Mesenchymal stem cell (in vitro differentiated cells and primary cell): ENCODE measurements around the gene PELI1.

Source experiments
- DNase-seq: peaks from one replicate; pipeline ENCODE4 v3.0.0-alpha.2; 2013
- H2AFZ ChIP-seq: one replicate; pipeline ENCODE4 v1.6.1; 2013; ENCODE audit warnings: low read depth, mild to moderate bottlenecking, control low read depth, inconsistent platforms, low read length, moderate library complexity
- H2AK5ac ChIP-seq: 2 replicates; pipeline ENCODE4 v1.6.1; 2013; ENCODE audit warnings: low read length, moderate library complexity, mild to moderate bottlenecking, inconsistent platforms; ENCODE audit not compliant: severe bottlenecking
- H2BK120ac ChIP-seq: one replicate; pipeline ENCODE4 v1.6.1; 2013; ENCODE audit warnings: low read depth, mild to moderate bottlenecking, inconsistent platforms, low read length, moderate library complexity
- H2BK12ac ChIP-seq, 2 experiments: one replicate each; pipeline ENCODE4 v1.6.1; 2013; ENCODE audit warnings: inconsistent platforms in 2 of 2, low read length in 2 of 2, mild to moderate bottlenecking in 2 of 2, moderate library complexity in 2 of 2, control low read depth in 1 of 2
- H2BK15ac ChIP-seq: one replicate; pipeline ENCODE4 v1.6.1; 2013; ENCODE audit warnings: mild to moderate bottlenecking, low read depth, inconsistent platforms; ENCODE audit not compliant: poor library complexity, severe bottlenecking
- H2BK5ac ChIP-seq: 2 replicates; pipeline ENCODE4 v1.6.1; 2013; ENCODE audit warnings: low read depth, mild to moderate bottlenecking, low read length, control low read depth, inconsistent platforms; ENCODE audit not compliant: poor library complexity, severe bottlenecking
- H3K14ac ChIP-seq, 2 experiments: one replicate each; pipeline ENCODE4 v1.6.1; 2013; ENCODE audit warnings: inconsistent platforms in 2 of 2, low read length in 2 of 2, control low read depth in 1 of 2, mild to moderate bottlenecking in 1 of 2, moderate library complexity in 1 of 2
- H3K18ac ChIP-seq, 2 experiments: one replicate each; pipeline ENCODE4 v1.6.1; 2013; ENCODE audit warnings: inconsistent platforms in 2 of 2, low read length in 2 of 2, control low read depth in 1 of 2, low read depth in 1 of 2, mild to moderate bottlenecking in 1 of 2
- H3K23ac ChIP-seq, 2 experiments: one replicate each; pipeline ENCODE4 v1.6.1; 2013; ENCODE audit warnings: inconsistent platforms in 2 of 2, low read length in 2 of 2, mild to moderate bottlenecking in 2 of 2, moderate library complexity in 2 of 2, control low read depth in 1 of 2
- H3K27ac ChIP-seq: 2 replicates; pipeline ENCODE4 v1.5.1; 2013; ENCODE audit warnings: mild to moderate bottlenecking, moderate library complexity, low read length, control low read depth, inconsistent platforms; ENCODE audit not compliant: poor library complexity, severe bottlenecking
- H3K27me3 ChIP-seq, 2 experiments: 2 replicates each; pipeline versions ENCODE4 v1.6.1 to v1.7.0; 2013; ENCODE audit warnings: low read length in 2 of 2, mild to moderate bottlenecking in 2 of 2, moderate library complexity in 2 of 2, control low read depth in 1 of 2, inconsistent platforms in 1 of 2; ENCODE audit not compliant: control insufficient read depth in 1 of 2, insufficient read depth in 1 of 2
- H3K36me3 ChIP-seq, 2 experiments: 2 replicates each; pipeline versions ENCODE4 v1.6.1 to v1.7.0; 2013; ENCODE audit warnings: low read length in 2 of 2, control low read depth in 1 of 2, inconsistent platforms in 1 of 2, low read depth in 1 of 2, mild to moderate bottlenecking in 1 of 2; ENCODE audit not compliant: insufficient read depth in 2 of 2, control insufficient read depth in 1 of 2
- H3K4ac ChIP-seq, 2 experiments: one replicate each; pipeline ENCODE4 v1.6.1; 2013; ENCODE audit warnings: inconsistent platforms in 2 of 2, low read length in 2 of 2, mild to moderate bottlenecking in 2 of 2, moderate library complexity in 2 of 2, control low read depth in 1 of 2, low read depth in 1 of 2
- H3K4me1 ChIP-seq: 2 replicates; pipeline ENCODE4 v1.6.1; 2013; ENCODE audit warnings: low read depth, low read length, control low read depth; ENCODE audit not compliant: control insufficient read depth, insufficient read depth
- H3K4me2 ChIP-seq: 2 replicates; pipeline ENCODE4 v1.6.1; 2013; ENCODE audit warnings: low read length, mild to moderate bottlenecking, inconsistent platforms; ENCODE audit not compliant: poor library complexity, severe bottlenecking
- H3K4me3 ChIP-seq, 2 experiments: 2 replicates each; pipeline versions ENCODE4 v1.5.1 to v1.7.0; 2013; ENCODE audit warnings: low read length in 2 of 2, mild to moderate bottlenecking in 2 of 2, control low read depth in 1 of 2, low read depth in 1 of 2; ENCODE audit not compliant: insufficient read depth in 1 of 2
- H3K79me1 ChIP-seq: replicated peaks from 2 replicates; pipeline ENCODE4 v1.6.1; 2013; ENCODE audit warnings: mild to moderate bottlenecking, control low read depth, low read length, inconsistent platforms; ENCODE audit not compliant: poor library complexity, severe bottlenecking
- H3K9ac ChIP-seq: 2 replicates; pipeline ENCODE4 v1.7.0; 2013; ENCODE audit warnings: mild to moderate bottlenecking, low read length, moderate library complexity
- H3K9me3 ChIP-seq: 2 replicates; pipeline ENCODE4 v1.7.0; 2013; ENCODE audit warnings: mild to moderate bottlenecking, low read length; ENCODE audit not compliant: control insufficient read depth
- H4K8ac ChIP-seq: one replicate; pipeline ENCODE4 v1.6.1; 2013; ENCODE audit warnings: inconsistent platforms, mild to moderate bottlenecking, low read length, moderate library complexity
- H4K91ac ChIP-seq: one replicate; pipeline ENCODE4 v1.6.1; 2013; ENCODE audit warnings: mild to moderate bottlenecking, low read length, inconsistent platforms
- WGBS: methylation state at CpG from one replicate; pipeline ENCODE4 v1.1.7; 2013; ENCODE audit warnings: mixed read lengths; 5-methylcytosine and 5-hydroxymethylcytosine counted together

PELI1 gene

DNA sequence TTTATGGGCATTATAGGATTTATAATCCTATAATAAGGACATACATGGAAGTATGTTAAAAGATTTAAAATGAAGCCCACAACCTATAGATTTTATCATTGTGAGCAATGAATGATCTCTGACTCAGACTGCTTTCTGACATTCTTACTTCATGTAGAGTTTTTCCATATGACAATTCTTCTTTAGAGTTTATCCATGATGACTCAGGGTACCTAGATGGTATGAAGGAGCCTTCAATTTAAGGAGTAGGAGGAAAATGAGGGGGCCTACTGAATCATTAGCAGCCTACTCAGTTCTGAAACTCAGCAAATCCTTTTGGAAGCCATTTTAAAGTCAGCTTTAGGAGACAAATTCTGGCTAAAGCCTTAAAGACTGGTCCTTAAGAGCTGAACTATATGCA, 10.4 kb downstream of the PELI1 start:
- no peak overlapping the region for H3K18ac ChIP-seq
- H4K91ac ChIP-seq: no peak overlapping the region
- no peak overlapping the region for H2BK15ac ChIP-seq
- peak; percentile 58 for DNase-seq
- peaks cover 0 to 8% of the 10 kb centered on the region in 2 experiments for H3K36me3 ChIP-seq
- H2AFZ ChIP-seq: no peak overlapping the region
- H4K8ac ChIP-seq: no peak overlapping the region
- no peak overlapping the region for H2BK12ac ChIP-seq
- H3K4me3 ChIP-seq: no peak overlapping the region
- H3K9ac ChIP-seq: no peak overlapping the region
- H3K4me2 ChIP-seq: no peak overlapping the region
- peaks cover 5% of the 10 kb centered on the region for H3K79me1 ChIP-seq
- no peak overlapping the region for H3K14ac ChIP-seq
- no peak overlapping the region for H2BK5ac ChIP-seq
- no peak overlapping the region for H3K4ac ChIP-seq
- H3K4me1 ChIP-seq: peaks cover 4% of the 10 kb centered on the region
- no peak overlapping the region for H3K23ac ChIP-seq
- no peak overlapping the region for H2BK120ac ChIP-seq
- no peaks in the 10 kb centered on the region for H3K27me3 ChIP-seq
- no peak overlapping the region for H2AK5ac ChIP-seq
- no peaks in the 10 kb centered on the region for H3K9me3 ChIP-seq
- no peak overlapping the region for H3K27ac ChIP-seq

DNA sequence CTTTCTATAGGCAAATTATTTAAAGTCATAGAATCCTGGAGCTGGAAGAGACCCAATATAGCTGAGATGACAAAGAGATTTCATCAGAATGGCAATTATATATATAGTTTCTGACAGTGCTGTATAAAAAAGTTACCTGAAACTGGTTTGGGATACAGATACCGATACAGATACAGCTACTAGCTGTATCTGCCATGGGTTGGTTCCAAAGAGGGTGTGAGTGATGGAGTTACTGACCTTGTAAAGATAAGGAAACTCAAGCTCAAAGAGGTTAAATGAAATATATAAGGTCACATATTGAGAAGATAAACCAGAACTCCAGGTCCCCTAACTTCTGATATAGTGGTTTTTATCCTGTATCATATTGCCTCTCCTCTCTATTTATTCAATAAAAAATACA, 10.9 kb downstream of the PELI1 start:
- H2BK120ac ChIP-seq: no peak overlapping the region
- H3K27me3 ChIP-seq: no peaks in the 10 kb centered on the region
- no peaks in the 10 kb centered on the region for H3K9me3 ChIP-seq
- DNase-seq: no peak
- H2BK15ac ChIP-seq: no peak overlapping the region
- peaks cover 5% of the 10 kb centered on the region for H3K79me1 ChIP-seq
- H3K4me1 ChIP-seq: peaks cover 4% of the 10 kb centered on the region
- H3K4ac ChIP-seq: no peak overlapping the region
- no peak overlapping the region for H4K8ac ChIP-seq
- H2AK5ac ChIP-seq: no peak overlapping the region
- H3K9ac ChIP-seq: no peak overlapping the region
- no peak overlapping the region for H2BK12ac ChIP-seq
- 92% methylated on average over 1 of the region's 1 CpG for WGBS
- no peak overlapping the region for H3K18ac ChIP-seq
- H2AFZ ChIP-seq: no peak overlapping the region
- no peak overlapping the region for H3K14ac ChIP-seq
- H3K23ac ChIP-seq: no peak overlapping the region
- H2BK5ac ChIP-seq: no peak overlapping the region
- peaks cover 0 to 7% of the 10 kb centered on the region in 2 experiments for H3K36me3 ChIP-seq
- no peak overlapping the region for H3K4me3 ChIP-seq
- H4K91ac ChIP-seq: no peak overlapping the region
- H3K4me2 ChIP-seq: no peak overlapping the region
- H3K27ac ChIP-seq: no peak overlapping the region

DNA sequence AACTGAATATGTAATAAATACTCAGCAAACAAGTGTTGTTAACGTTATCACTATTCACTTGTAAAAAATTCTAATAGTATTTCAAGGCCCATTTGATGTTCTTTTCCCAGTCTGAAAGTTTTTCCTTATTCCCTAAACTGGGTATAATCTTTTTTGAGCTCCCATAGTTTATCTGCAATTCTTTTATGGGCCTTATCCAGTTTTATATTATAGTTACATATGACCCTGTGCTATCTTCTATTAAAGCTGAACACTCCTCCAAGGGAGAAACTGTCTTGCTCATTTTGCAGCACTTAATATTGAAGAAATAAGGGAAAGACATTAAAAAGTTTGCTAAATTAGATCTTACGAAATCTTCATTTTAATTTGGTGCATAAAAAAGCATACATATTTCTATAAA, 13.9 kb downstream of the PELI1 start:
- H3K27me3 ChIP-seq: no peaks in the 10 kb centered on the region
- H3K79me1 ChIP-seq: peaks cover 4% of the 10 kb centered on the region
- WGBS: no CpG with 5 or more reads among the region's 2 CpGs
- H4K91ac ChIP-seq: no peak overlapping the region
- no peak overlapping the region for H3K27ac ChIP-seq
- H2BK12ac ChIP-seq: no peak overlapping the region
- no peaks in the 10 kb centered on the region for H3K9me3 ChIP-seq
- no peak overlapping the region for H2AFZ ChIP-seq
- peaks cover 2% of the 10 kb centered on the region for H3K4me1 ChIP-seq
- H2AK5ac ChIP-seq: no peak overlapping the region
- no peak overlapping the region for H3K4me3 ChIP-seq
- no peak overlapping the region for H2BK5ac ChIP-seq
- peaks cover 0 to 3% of the 10 kb centered on the region in 2 experiments for H3K36me3 ChIP-seq
- H3K18ac ChIP-seq: no peak overlapping the region
- H2BK15ac ChIP-seq: no peak overlapping the region
- no peak overlapping the region for H3K23ac ChIP-seq
- H2BK120ac ChIP-seq: no peak overlapping the region
- H3K4me2 ChIP-seq: no peak overlapping the region
- DNase-seq: no peak
- H4K8ac ChIP-seq: no peak overlapping the region
- no peak overlapping the region for H3K4ac ChIP-seq
- no peak overlapping the region for H3K9ac ChIP-seq
- no peak overlapping the region for H3K14ac ChIP-seq

DNA sequence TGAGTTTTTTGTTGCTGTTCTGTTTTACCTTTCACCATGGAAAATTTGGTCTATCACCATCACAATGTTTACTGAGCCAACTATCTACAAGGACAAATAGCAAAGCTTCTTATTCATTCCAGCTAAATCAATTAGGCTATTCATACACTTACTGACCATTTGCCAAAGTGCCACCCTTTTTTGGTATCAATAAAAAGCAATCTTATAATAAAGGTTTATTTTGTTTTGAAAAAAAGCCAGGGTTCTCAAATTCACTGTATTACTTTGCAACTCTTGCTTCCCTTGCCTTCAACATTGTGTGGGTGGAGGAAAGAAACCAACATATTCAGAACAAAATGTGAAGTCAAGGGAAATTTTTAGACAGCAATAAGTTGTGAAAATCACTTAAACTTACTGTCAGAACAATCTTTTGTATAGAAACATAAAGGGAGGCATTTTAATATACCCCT, 15.3 kb downstream of the PELI1 start:
- H2AK5ac ChIP-seq: no peak overlapping the region
- H3K4me3 ChIP-seq: no peak overlapping the region
- H3K79me1 ChIP-seq: peaks cover 8% of the 10 kb centered on the region
- no peak overlapping the region for H4K8ac ChIP-seq
- H3K27me3 ChIP-seq: no peaks in the 10 kb centered on the region
- H2BK15ac ChIP-seq: no peak overlapping the region
- no peak overlapping the region for H3K14ac ChIP-seq
- DNase-seq: no peak
- no peak overlapping the region for H4K91ac ChIP-seq
- no peak overlapping the region for H3K4me2 ChIP-seq
- no peak overlapping the region for H3K4ac ChIP-seq
- H3K36me3 ChIP-seq: peaks cover 0 to 3% of the 10 kb centered on the region in 2 experiments
- no peak overlapping the region for H2BK5ac ChIP-seq
- H2AFZ ChIP-seq: no peak overlapping the region
- no peak overlapping the region for H3K18ac ChIP-seq
- H3K4me1 ChIP-seq: peaks cover 2% of the 10 kb centered on the region
- no peak overlapping the region for H3K23ac ChIP-seq
- H2BK12ac ChIP-seq: no peak overlapping the region
- no peak overlapping the region for H3K9ac ChIP-seq
- no peak overlapping the region for H3K27ac ChIP-seq
- no peak overlapping the region for H2BK120ac ChIP-seq
- no peaks in the 10 kb centered on the region for H3K9me3 ChIP-seq
